ENCODE measurements around the gene ALOX12B. TPM values are rescaled to one million over a fixed set of nuclear protein-coding genes. Genes with fewer than 3 reads are reported as not detected.

The ALOX12B gene
- total and polyA plus RNA-seq, 2 of the 8 experiments (the other 6 are each of a cell fraction or from before 2014, with no cell fraction given), result 0.86 TPM; not detected in 1

DNA sequence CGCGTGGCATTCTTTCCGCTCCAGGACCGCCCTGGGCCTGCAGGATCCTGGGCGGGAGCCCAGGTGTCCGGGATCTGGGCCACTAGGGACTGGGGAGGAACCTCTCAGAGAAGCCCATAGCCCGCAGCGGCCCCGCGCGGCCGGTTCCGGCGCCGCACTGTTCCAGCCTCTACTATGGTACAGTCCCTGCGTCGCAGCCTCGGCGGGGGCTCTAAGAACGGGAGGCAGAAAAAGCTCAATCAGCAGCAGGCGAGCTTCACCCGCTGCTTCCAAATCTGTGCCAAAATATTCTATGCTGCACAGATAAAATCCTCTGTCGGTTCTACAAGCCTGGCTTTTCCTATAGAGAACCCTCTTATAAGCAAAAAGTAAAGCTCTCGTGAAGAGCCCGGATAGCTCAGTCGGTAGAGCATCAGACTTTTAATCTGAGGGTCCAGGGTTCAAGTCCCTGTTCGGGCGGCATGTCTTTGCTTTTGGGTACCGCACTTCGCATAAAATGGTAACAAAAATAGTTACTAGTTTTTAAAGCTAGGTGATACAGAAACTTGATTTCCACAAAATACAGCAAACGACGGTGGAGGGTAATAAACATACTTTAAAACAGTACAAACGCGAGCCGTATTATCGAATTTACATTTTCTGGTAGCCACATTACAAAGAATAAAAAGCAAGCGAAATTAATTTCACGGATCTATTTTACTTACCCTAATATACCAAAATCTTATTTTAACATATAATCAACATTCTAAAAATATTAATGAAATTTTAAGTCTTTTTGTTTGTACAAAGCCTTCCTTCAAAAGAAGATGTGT is 31.5 kb upstream of the ALOX12B start (continued):
- TF ChIP-seq, protein P1, sequence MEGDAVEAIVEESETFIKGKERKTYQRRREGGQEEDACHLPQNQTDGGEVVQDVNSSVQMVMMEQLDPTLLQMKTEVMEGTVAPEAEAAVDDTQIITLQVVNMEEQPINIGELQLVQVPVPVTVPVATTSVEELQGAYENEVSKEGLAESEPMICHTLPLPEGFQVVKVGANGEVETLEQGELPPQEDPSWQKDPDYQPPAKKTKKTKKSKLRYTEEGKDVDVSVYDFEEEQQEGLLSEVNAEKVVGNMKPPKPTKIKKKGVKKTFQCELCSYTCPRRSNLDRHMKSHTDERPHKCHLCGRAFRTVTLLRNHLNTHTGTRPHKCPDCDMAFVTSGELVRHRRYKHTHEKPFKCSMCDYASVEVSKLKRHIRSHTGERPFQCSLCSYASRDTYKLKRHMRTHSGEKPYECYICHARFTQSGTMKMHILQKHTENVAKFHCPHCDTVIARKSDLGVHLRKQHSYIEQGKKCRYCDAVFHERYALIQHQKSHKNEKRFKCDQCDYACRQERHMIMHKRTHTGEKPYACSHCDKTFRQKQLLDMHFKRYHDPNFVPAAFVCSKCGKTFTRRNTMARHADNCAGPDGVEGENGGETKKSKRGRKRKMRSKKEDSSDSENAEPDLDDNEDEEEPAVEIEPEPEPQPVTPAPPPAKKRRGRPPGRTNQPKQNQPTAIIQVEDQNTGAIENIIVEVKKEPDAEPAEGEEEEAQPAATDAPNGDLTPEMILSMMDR (IDR thresholded peaks at IDR 0.05; ENCODE audit: control extremely low read depth in 1 of 3, insufficient read depth in 1 of 3, low read depth in 1 of 3, low read length in 3 of 3), result peak; percentile 78 to 92 (median 81)
- TF ChIP-seq TEAD4 (IDR thresholded peaks at IDR 0.05; ENCODE audit: low read depth, low read length) (peak; percentile 44; the same call in 1 of the 2 replicates), CEBPB (IDR thresholded peaks at IDR 0.05; ENCODE audit: low read depth, low read length) (peak; percentile 72; the same call in 1 of the 2 replicates), SIRT6 (IDR thresholded peaks at IDR 0.05; ENCODE audit: low read length) (no peak), BACH1 (IDR thresholded peaks at IDR 0.05; ENCODE audit: low read length) (0 out of 2 replicates have a peak, but pooled peaks have one; percentile 18), BRCA1 (IDR thresholded peaks at IDR 0.05; ENCODE audit: low read depth, low read length) (no peak), TAF7 (optimal IDR thresholded peaks at IDR 0.05; ENCODE audit: borderline replicate concordance, low read depth, low read length) (peak; percentile 74), JUND (IDR thresholded peaks at IDR 0.05; ENCODE audit: low read length) (peak; percentile 25; the same call in 1 of the 2 replicates), PHF8 (conservative IDR thresholded peaks at IDR 0.05; ENCODE audit: low read depth, low read length) (no peak; the same call in 1 of the 2 replicates), CBX8 (IDR thresholded peaks at IDR 0.05; ENCODE audit: borderline replicate concordance, low read depth, low read length) (no peak), NRF1 (IDR thresholded peaks at IDR 0.05; ENCODE audit: low read depth, low read length) (peak; percentile 25; the same call in 1 of the 2 replicates), GABPA (IDR thresholded peaks at IDR 0.05; ENCODE audit: borderline replicate concordance, insufficient read depth, low read length) (no peak), SP2 (IDR thresholded peaks at IDR 0.05; ENCODE audit: low read length) (no peak), ZNF274 (IDR thresholded peaks at IDR 0.05; ENCODE audit: borderline replicate concordance, extremely low read depth, low read length) (no peak), GTF2F1 (IDR thresholded peaks at IDR 0.05; ENCODE audit: borderline replicate concordance, low read depth, low read length) (no peak), CBX5 (IDR thresholded peaks at IDR 0.05; ENCODE audit: low read depth, low read length) (no peak), TBP (IDR thresholded peaks at IDR 0.05; ENCODE audit: low read depth, low read length) (peak; percentile 100)
- TF ChIP-seq, protein P2, sequence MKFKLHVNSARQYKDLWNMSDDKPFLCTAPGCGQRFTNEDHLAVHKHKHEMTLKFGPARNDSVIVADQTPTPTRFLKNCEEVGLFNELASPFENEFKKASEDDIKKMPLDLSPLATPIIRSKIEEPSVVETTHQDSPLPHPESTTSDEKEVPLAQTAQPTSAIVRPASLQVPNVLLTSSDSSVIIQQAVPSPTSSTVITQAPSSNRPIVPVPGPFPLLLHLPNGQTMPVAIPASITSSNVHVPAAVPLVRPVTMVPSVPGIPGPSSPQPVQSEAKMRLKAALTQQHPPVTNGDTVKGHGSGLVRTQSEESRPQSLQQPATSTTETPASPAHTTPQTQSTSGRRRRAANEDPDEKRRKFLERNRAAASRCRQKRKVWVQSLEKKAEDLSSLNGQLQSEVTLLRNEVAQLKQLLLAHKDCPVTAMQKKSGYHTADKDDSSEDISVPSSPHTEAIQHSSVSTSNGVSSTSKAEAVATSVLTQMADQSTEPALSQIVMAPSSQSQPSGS (IDR thresholded peaks at IDR 0.05; ENCODE audit: low read length), result no peak; the same call in 1 of the 2 replicates
- TF ChIP-seq, protein P3, sequence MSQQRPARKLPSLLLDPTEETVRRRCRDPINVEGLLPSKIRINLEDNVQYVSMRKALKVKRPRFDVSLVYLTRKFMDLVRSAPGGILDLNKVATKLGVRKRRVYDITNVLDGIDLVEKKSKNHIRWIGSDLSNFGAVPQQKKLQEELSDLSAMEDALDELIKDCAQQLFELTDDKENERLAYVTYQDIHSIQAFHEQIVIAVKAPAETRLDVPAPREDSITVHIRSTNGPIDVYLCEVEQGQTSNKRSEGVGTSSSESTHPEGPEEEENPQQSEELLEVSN (IDR thresholded peaks at IDR 0.05), result no peak
